ENCODE results near the gene ITGA11.

ITGA11 gene

GRCh38 chr15:68415501-68416157 is 16.3 kb downstream of the ITGA11 start:
- ATAC-seq (replicated peaks) (no peak), DNase-seq (no peak)
- H3K27ac Mint-ChIP-seq = peak overlapping the region; percentile 16
- no peaks in the 10 kb centered on the region for H3K36me3 Mint-ChIP-seq
- peaks cover 0 to 1% of the 10 kb centered on the region in 2 donors for H3K4me1 Mint-ChIP-seq
- peaks cover 0 to 5% of the 10 kb centered on the region in 2 donors for H3K27me3 Mint-ChIP-seq
- H3K4me3 Mint-ChIP-seq = no peak overlapping the region
- H3K9me3 Mint-ChIP-seq = no peaks in the 10 kb centered on the region

- Mint-ChIP-seq H3K4me3 (no peak overlapping the region), H3K27me3 (no peaks in the 10 kb centered on the region), H3K4me1 (no peaks in the 10 kb centered on the region), H3K9me3 (no peaks in the 10 kb centered on the region), H3K27ac (no peak overlapping the region), H3K36me3 (no peaks in the 10 kb centered on the region)
- ATAC-seq (replicated peaks) = no peak
- DNase-seq = no peak
Observed at GRCh38 chr15:68415061-68415460, 16.9 kb downstream of the ITGA11 start.

- Mint-ChIP-seq H3K27me3 (no peaks in the 10 kb centered on the region), H3K9me3 (no peaks in the 10 kb centered on the region), H3K27ac (no peak overlapping the region), H3K36me3 (no peaks in the 10 kb centered on the region), H3K4me1 (no peaks in the 10 kb centered on the region), H3K4me3 (no peak overlapping the region)
- no peak for DNase-seq
- no peak for ATAC-seq (replicated peaks)
Observed at GRCh38 chr15:68414591-68414990, 17.4 kb downstream of the ITGA11 start.

- Mint-ChIP-seq H3K4me1 (no peaks in the 10 kb centered on the region), H3K9me3 (no peaks in the 10 kb centered on the region), H3K27ac (no peak overlapping the region), H3K27me3 (no peaks in the 10 kb centered on the region), H3K36me3 (no peaks in the 10 kb centered on the region), H3K4me3 (no peak overlapping the region)
- DNase-seq = no peak
- ATAC-seq (replicated peaks) = no peak
Observed at GRCh38 chr15:68414206-68414555, 17.8 kb downstream of the ITGA11 start.

- H3K27ac Mint-ChIP-seq = peak overlapping the region; percentile 60
- no peaks in the 10 kb centered on the region for H3K27me3 Mint-ChIP-seq
- no peaks in the 10 kb centered on the region for H3K4me1 Mint-ChIP-seq
- no peak for ATAC-seq (replicated peaks)
- H3K9me3 Mint-ChIP-seq = no peaks in the 10 kb centered on the region
- H3K4me3 Mint-ChIP-seq = no peak overlapping the region
- H3K36me3 Mint-ChIP-seq = no peaks in the 10 kb centered on the region
- no peak for DNase-seq
Observed at GRCh38 chr15:68413363-68414205, 18.4 kb downstream of the ITGA11 start.

- Mint-ChIP-seq H3K4me3 (no peak overlapping the region), H3K27me3 (peaks cover 0 to 6% of the 10 kb centered on the region in 2 donors)
Observed at GRCh38 chr15:68412218-68412617, 19.7 kb downstream of the ITGA11 start.

GRCh38 chr15:68411735-68412134 is 20.2 kb downstream of the ITGA11 start:
- no peak for ATAC-seq (replicated peaks)
- no peaks in the 10 kb centered on the region for H3K36me3 Mint-ChIP-seq
- peaks cover 0 to 6% of the 10 kb centered on the region in 2 donors for H3K27me3 Mint-ChIP-seq
- no peak overlapping the region for H3K4me3 Mint-ChIP-seq
- H3K9me3 Mint-ChIP-seq = no peaks in the 10 kb centered on the region
- DNase-seq = no peak
- no peak overlapping the region for H3K27ac Mint-ChIP-seq
- no peaks in the 10 kb centered on the region for H3K4me1 Mint-ChIP-seq

More at GRCh38 chr15:68412218-68412617, 19.7 kb downstream of the ITGA11 start:
- ATAC-seq (replicated peaks) = no peak
- no peaks in the 10 kb centered on the region for H3K4me1 Mint-ChIP-seq
- no peak overlapping the region for H3K27ac Mint-ChIP-seq
- DNase-seq = no peak
- no peaks in the 10 kb centered on the region for H3K9me3 Mint-ChIP-seq
- no peaks in the 10 kb centered on the region for H3K36me3 Mint-ChIP-seq

- ATAC-seq (replicated peaks) = no peak
- Mint-ChIP-seq H3K36me3 (no peaks in the 10 kb centered on the region), H3K27ac (no peak overlapping the region), H3K4me3 (no peak overlapping the region), H3K4me1 (no peaks in the 10 kb centered on the region), H3K9me3 (no peaks in the 10 kb centered on the region), H3K27me3 (peaks cover 0 to 6% of the 10 kb centered on the region in 2 donors)
- DNase-seq = no peak
Observed at GRCh38 chr15:68411343-68411675, 20.7 kb downstream of the ITGA11 start.

GRCh38 chr15:68410466-68411342 is 21.3 kb downstream of the ITGA11 start:
- Mint-ChIP-seq H3K27ac (no peak overlapping the region), H3K36me3 (no peaks in the 10 kb centered on the region), H3K27me3 (peaks cover 0 to 6% of the 10 kb centered on the region in 2 donors), H3K4me3 (no peak overlapping the region), H3K9me3 (no peaks in the 10 kb centered on the region), H3K4me1 (no peaks in the 10 kb centered on the region)
- no peak for ATAC-seq (replicated peaks)
- no peak for DNase-seq

- Mint-ChIP-seq H3K36me3 (no peaks in the 10 kb centered on the region), H3K9me3 (no peaks in the 10 kb centered on the region), H3K27ac (no peak overlapping the region), H3K4me3 (no peak overlapping the region), H3K27me3 (peaks cover 0 to 6% of the 10 kb centered on the region in 2 donors), H3K4me1 (no peaks in the 10 kb centered on the region)
- no peak for ATAC-seq (replicated peaks)
- no peak for DNase-seq
Observed at GRCh38 chr15:68409736-68410370, 22.1 kb downstream of the ITGA11 start.

- no peaks in the 10 kb centered on the region for H3K4me1 Mint-ChIP-seq
- H3K4me3 Mint-ChIP-seq = no peak overlapping the region
Observed at GRCh38 chr15:68408971-68409370, 23.0 kb downstream of the ITGA11 start.

GRCh38 chr15:68407886-68408881 is 23.8 kb downstream of the ITGA11 start:
- Mint-ChIP-seq H3K36me3 (peaks cover 0 to 2% of the 10 kb centered on the region in 2 donors), H3K4me3 (no peak overlapping the region), H3K4me1 (no peaks in the 10 kb centered on the region), H3K27ac (no peak overlapping the region), H3K27me3 (peaks cover 0 to 6% of the 10 kb centered on the region in 2 donors), H3K9me3 (peaks cover 6 to 8% of the 10 kb centered on the region in 2 donors)
- no peak for ATAC-seq (replicated peaks)
- DNase-seq = no peak

More at GRCh38 chr15:68408971-68409370, 23.0 kb downstream of the ITGA11 start:
- DNase-seq = no peak
- Mint-ChIP-seq H3K9me3 (peaks cover 2% of the 10 kb centered on the region in 2 donors), H3K27ac (no peak overlapping the region), H3K36me3 (no peaks in the 10 kb centered on the region), H3K27me3 (peaks cover 0 to 6% of the 10 kb centered on the region in 2 donors)
- no peak for ATAC-seq (replicated peaks)
